ENCODE data around the gene COL1A1. TPM values are rescaled to one million over a fixed set of nuclear protein-coding genes. Genes with fewer than 3 reads are reported as not detected.

COL1A1 gene
- total RNA-seq, 1 experiment from 2014 or later: 4.5 TPM

DNA sequence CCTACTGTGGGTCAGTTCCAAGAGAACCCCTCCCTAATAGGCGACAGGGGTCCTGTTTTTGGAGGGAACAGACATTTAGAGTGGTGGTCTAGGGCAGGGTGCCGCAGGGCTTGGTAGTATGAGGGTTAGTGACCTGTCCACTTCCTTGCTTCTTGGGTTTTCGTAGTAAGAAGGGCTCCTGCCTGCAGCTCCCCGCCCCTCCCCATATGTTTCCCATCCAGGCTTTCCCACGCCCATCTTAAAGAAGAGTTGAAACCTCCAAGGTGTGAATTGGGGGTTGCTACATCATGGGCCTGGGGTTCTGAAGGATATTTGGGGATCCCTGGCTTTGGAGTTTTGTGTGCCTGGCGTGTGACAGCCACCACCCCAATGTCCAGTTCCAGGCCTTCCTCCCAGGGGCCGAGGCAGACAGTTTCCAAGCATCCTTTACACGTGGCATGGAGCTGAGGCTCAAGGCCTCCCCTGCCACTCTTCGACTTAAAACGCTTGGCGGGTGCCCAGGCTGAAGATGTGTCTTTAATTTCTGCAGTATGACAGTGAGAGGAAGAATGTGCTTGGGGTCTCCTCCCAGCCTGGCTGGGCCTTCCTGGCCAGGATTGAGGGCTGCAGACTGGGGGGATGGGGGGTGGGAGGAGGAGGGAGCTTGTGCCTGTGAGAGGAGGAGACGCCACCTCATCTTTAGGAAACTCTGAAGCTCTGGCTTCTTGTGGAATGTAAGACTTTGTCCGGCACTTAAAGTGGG lies 2.3 kb upstream of the COL1A1 start:
- ChIA-PET CTCF (interaction anchor here (0.6 to 2.8 kb wide), 6 partner anchors 10 to 109 kb away, joined by 3 to 12 read pairs (median 4); partner anchors contain the start of gene PDK2), POLR2A (interaction anchor here (0.6 to 1.1 kb wide), 2 partner anchors 19 to 72 kb away, joined by 3 to 4 read pairs; no protein-coding TSS in a partner anchor)
- Mint-ChIP-seq H3K4me3 (ENCODE audit: unreplicated experiment) (no peak overlapping the region), H3K9me3 (ENCODE audit: unreplicated experiment) (no peaks in the 10 kb centered on the region), H3K27me3 (ENCODE audit: insufficient read depth, unreplicated experiment) (peaks cover 16% of the 10 kb centered on the region), H3K27ac (ENCODE audit: low read depth, unreplicated experiment) (no peak overlapping the region), H3K36me3 (ENCODE audit: insufficient read depth, unreplicated experiment) (no peaks in the 10 kb centered on the region), H3K4me1 (ENCODE audit: insufficient read depth, unreplicated experiment) (peaks cover 12% of the 10 kb centered on the region)
- BruUV-seq (replicated peaks): no TSS peak
- intact Hi-C loops (cut with micrococcal nuclease): no loop called here
- TF ChIP-seq, protein P1, sequence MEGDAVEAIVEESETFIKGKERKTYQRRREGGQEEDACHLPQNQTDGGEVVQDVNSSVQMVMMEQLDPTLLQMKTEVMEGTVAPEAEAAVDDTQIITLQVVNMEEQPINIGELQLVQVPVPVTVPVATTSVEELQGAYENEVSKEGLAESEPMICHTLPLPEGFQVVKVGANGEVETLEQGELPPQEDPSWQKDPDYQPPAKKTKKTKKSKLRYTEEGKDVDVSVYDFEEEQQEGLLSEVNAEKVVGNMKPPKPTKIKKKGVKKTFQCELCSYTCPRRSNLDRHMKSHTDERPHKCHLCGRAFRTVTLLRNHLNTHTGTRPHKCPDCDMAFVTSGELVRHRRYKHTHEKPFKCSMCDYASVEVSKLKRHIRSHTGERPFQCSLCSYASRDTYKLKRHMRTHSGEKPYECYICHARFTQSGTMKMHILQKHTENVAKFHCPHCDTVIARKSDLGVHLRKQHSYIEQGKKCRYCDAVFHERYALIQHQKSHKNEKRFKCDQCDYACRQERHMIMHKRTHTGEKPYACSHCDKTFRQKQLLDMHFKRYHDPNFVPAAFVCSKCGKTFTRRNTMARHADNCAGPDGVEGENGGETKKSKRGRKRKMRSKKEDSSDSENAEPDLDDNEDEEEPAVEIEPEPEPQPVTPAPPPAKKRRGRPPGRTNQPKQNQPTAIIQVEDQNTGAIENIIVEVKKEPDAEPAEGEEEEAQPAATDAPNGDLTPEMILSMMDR (IDR thresholded peaks at IDR 0.05; ENCODE audit: unreplicated experiment): no peak
- DNase-seq (ENCODE audit: unreplicated experiment): no peak

GRCh38 chr17:50203086-50203485 lies 1.7 kb upstream of the COL1A1 start:
- BruUV-seq (replicated peaks): no TSS peak
- ChIA-PET POLR2A (no interaction called here), CTCF (interaction anchor here (0.7 to 3.9 kb wide), 5 partner anchors 19 to 389 kb away, joined by 5 to 198 read pairs (median 12); no protein-coding TSS in a partner anchor)
- Mint-ChIP-seq H3K9me3 (ENCODE audit: unreplicated experiment) (no peaks in the 10 kb centered on the region), H3K4me3 (ENCODE audit: unreplicated experiment) (no peak overlapping the region), H3K27ac (ENCODE audit: low read depth, unreplicated experiment) (no peak overlapping the region), H3K4me1 (ENCODE audit: insufficient read depth, unreplicated experiment) (peaks cover 19% of the 10 kb centered on the region), H3K27me3 (ENCODE audit: insufficient read depth, unreplicated experiment) (peaks cover 16% of the 10 kb centered on the region), H3K36me3 (ENCODE audit: insufficient read depth, unreplicated experiment) (no peaks in the 10 kb centered on the region)
- TF ChIP-seq, protein P1 (IDR thresholded peaks at IDR 0.05; ENCODE audit: unreplicated experiment): no peak
- DNase-seq (ENCODE audit: unreplicated experiment): no peak
- intact Hi-C loops (cut with micrococcal nuclease): no loop called here

DNA sequence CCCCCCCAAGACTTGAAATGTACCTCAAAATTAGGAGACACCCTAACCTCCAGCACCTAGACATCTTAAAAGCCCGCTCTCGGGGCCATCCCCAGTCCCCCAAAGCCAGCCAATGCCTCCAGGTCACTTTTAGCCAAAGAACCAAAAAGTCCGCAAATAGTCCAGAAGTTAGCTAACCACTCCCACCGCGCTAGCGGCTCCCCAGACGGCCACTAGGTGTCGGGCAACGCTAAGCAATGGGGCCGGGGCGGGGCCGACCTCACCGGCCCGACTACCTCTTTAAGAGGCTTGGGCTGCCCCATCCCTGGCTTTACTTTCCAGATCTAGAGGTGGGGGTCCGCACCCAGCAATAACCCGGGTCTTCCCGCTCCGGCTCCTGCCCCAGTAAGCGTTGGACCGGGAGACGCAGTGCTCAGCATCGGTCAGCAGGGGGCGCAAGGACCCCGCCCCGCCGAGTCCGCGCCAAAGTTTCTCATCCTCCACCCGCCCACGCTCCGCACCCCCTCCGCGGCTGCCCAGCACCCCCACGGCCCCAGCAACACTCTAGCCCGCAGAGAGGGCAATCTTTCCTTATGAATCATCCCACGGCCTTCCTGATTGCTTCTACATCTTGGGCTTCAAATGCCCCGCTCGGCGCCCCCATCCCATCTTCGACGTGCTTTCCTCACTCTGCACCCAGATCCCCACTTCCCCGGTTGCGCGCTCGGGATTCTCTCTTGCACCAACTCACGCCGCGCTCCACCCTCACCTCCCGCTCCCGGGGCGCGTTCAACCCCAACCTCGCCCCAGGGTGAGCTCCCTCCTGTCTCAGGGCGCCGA lies 765 bp downstream of the COL1A1 start:
- ChIA-PET POLR2A (interaction anchor here (0.6 to 2.0 kb wide), 21 partner anchors 20 to 1906 kb away, joined by 3 to 17 read pairs (median 4); partner anchors contain the start of genes LRRC59 and TMEM92), CTCF (interaction anchor here (0.6 to 3.9 kb wide), 53 partner anchors 9 to 662 kb away, joined by 3 to 198 read pairs (median 5); partner anchors contain the start of gene TMEM92)
- intact Hi-C loops (cut with micrococcal nuclease): loop anchor here (1.0 kb wide), 4 partner anchors 73 to 279 kb away; partner anchors contain the start of gene LRRC59
- peaks cover 9% of the 10 kb centered on the region for H3K27me3 Mint-ChIP-seq (ENCODE audit: insufficient read depth, unreplicated experiment)
- DNase-seq (ENCODE audit: unreplicated experiment): peak; percentile 90
- no TSS peak for BruUV-seq (replicated peaks)
- H3K27ac Mint-ChIP-seq (ENCODE audit: low read depth, unreplicated experiment): peak overlapping the region; percentile 64
- no peaks in the 10 kb centered on the region for H3K36me3 Mint-ChIP-seq (ENCODE audit: insufficient read depth, unreplicated experiment)
- peak overlapping the region; percentile 78 for H3K4me3 Mint-ChIP-seq (ENCODE audit: unreplicated experiment)
- H3K9me3 Mint-ChIP-seq (ENCODE audit: unreplicated experiment): no peaks in the 10 kb centered on the region
- TF ChIP-seq, protein P1 (IDR thresholded peaks at IDR 0.05; ENCODE audit: unreplicated experiment): peak; percentile 99
- H3K4me1 Mint-ChIP-seq (ENCODE audit: insufficient read depth, unreplicated experiment): peaks cover 20% of the 10 kb centered on the region

Data from MCF 10A (cell line).